PC-9 (cell line): ENCODE results near the gene PDCD1LG2.

ENCODE experiments used
- EZH2 ChIP-seq: fragments of 200-600 bp; sonication (generic); IDR thresholded peaks from 2 replicates; pipeline ENCODE4 v1.8.0; 2017; ENCODE audit warnings: antibody characterized with exemption, low read depth
- TF ChIP-seq, protein P1 (sequence below): fragments of 200-600 bp; sonication (generic); conservative IDR thresholded peaks from 2 replicates; pipeline ENCODE4 v1.6.1; 2017; ENCODE audit warnings: mixed run types, antibody characterized with exemption, mild to moderate bottlenecking, moderate library complexity

DNA sequence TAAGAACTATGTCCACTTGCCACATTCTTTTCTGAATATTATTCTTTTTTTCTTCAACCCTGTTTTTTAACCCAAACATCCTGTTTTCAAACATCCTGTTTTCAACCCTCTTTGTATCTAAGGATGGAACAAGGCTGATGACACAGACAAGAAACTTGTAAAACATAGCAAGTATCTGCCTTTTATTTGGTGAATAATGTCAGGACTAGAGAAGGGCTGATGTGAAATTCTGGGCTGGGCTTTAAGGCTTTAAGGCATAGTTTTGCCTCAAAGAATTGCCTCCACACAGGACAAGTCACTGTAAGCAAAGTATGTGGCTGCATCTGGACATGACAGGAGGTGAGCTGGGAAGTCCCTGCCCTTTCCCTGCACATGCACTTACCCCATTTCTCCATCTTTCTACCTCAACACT lies 76.1 kb downstream of the PDCD1LG2 start:
- TF ChIP-seq EZH2: no peak
- TF ChIP-seq, protein P1, sequence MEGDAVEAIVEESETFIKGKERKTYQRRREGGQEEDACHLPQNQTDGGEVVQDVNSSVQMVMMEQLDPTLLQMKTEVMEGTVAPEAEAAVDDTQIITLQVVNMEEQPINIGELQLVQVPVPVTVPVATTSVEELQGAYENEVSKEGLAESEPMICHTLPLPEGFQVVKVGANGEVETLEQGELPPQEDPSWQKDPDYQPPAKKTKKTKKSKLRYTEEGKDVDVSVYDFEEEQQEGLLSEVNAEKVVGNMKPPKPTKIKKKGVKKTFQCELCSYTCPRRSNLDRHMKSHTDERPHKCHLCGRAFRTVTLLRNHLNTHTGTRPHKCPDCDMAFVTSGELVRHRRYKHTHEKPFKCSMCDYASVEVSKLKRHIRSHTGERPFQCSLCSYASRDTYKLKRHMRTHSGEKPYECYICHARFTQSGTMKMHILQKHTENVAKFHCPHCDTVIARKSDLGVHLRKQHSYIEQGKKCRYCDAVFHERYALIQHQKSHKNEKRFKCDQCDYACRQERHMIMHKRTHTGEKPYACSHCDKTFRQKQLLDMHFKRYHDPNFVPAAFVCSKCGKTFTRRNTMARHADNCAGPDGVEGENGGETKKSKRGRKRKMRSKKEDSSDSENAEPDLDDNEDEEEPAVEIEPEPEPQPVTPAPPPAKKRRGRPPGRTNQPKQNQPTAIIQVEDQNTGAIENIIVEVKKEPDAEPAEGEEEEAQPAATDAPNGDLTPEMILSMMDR: no peak
